Mesothelial cell of epicardium (in vitro differentiated cells): ENCODE data around the gene SLC27A3. TPM values are rescaled to one million over a fixed set of nuclear protein-coding genes. Genes with fewer than 3 reads are reported as not detected.

Experiments
- DNase-seq, 2 experiments: peaks; one replicate each; pipeline ENCODE4 v3.0.0; 2021; ENCODE audit warnings: low spot score in 2 of 2; ENCODE audit not compliant: unreplicated experiment in 2 of 2
- H3K27ac Mint-ChIP-seq: 2 replicates; pipeline ENCODE4 v1.8.0; 2021; ENCODE audit warnings: mixed read lengths
- H3K27me3 Mint-ChIP-seq: 2 replicates; pipeline ENCODE4 v1.8.0; 2021; ENCODE audit warnings: low read depth, mixed read lengths
- H3K36me3 Mint-ChIP-seq: 2 replicates; pipeline ENCODE4 v1.8.0; 2021; ENCODE audit warnings: mixed read lengths
- H3K4me1 Mint-ChIP-seq: 2 replicates; pipeline ENCODE4 v1.8.0; 2021; ENCODE audit warnings: mixed read lengths
- H3K4me3 Mint-ChIP-seq: 2 replicates; pipeline ENCODE4 v1.8.0; 2021; ENCODE audit warnings: mild to moderate bottlenecking, moderate library complexity, mixed read lengths
- H3K9me3 Mint-ChIP-seq: 2 replicates; pipeline ENCODE4 v1.8.0; 2021; ENCODE audit warnings: mixed read lengths
- CTCF ChIP-seq: fragments of 200-600 bp; sonication (generic); IDR thresholded peaks from one replicate; pipeline ENCODE4 v1.5.0; 2021; ENCODE audit warnings: antibody characterized with exemption; ENCODE audit not compliant: unreplicated experiment
- total RNA-seq: library from RNA; stranded (reverse); gene quantifications from 3 replicates; pipeline ENCODE4 v1.2.1, GENCODE V29; 2021

SLC27A3 gene
- total RNA-seq, 1 donor from 2014 or later, result 29.7 TPM

DNA sequence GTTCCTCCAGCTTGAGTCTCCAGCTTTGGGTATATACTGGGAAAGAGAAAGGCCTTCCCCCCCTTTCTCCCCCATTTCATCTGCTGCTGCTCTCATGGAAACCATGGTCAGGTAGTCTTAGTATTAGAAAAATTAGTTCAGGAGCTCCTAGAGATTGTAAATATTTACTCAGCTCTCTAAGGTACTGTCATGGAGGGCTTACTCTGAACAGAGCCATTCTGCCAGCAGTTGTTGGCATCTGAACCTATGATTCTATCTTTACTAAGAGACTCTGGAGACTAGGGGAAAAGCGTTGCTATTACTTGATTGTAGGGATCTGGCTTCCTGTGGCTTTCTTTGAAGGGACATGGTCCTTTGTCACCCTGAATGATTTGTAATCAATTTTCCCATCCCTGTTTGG lies 41.2 kb upstream of the SLC27A3 start:
- Mint-ChIP-seq H3K9me3 (no peaks in the 10 kb centered on the region), H3K27me3 (no peaks in the 10 kb centered on the region), H3K36me3 (peaks cover 9% of the 10 kb centered on the region), H3K27ac (no peak overlapping the region), H3K4me1 (peaks cover 13% of the 10 kb centered on the region), H3K4me3 (no peak overlapping the region)
- no peak for DNase-seq
- TF ChIP-seq CTCF, result no peak

- Mint-ChIP-seq H3K36me3 (peaks cover 9% of the 10 kb centered on the region), H3K27me3 (no peaks in the 10 kb centered on the region), H3K9me3 (no peaks in the 10 kb centered on the region), H3K27ac (no peak overlapping the region), H3K4me3 (no peak overlapping the region), H3K4me1 (peaks cover 8% of the 10 kb centered on the region)
- TF ChIP-seq CTCF, result no peak
- no peak for DNase-seq
These were observed 40.7 kb upstream of the SLC27A3 start for GRCh38 chr1:153734396-153735089.

GRCh38 chr1:153735090-153735420 lies 40.2 kb upstream of the SLC27A3 start:
- Mint-ChIP-seq H3K36me3 (peaks cover 9% of the 10 kb centered on the region), H3K27me3 (no peaks in the 10 kb centered on the region), H3K9me3 (no peaks in the 10 kb centered on the region), H3K4me3 (no peak overlapping the region), H3K4me1 (peaks cover 3% of the 10 kb centered on the region), H3K27ac (no peak overlapping the region)
- TF ChIP-seq CTCF, result no peak
- DNase-seq, result no peak

DNA sequence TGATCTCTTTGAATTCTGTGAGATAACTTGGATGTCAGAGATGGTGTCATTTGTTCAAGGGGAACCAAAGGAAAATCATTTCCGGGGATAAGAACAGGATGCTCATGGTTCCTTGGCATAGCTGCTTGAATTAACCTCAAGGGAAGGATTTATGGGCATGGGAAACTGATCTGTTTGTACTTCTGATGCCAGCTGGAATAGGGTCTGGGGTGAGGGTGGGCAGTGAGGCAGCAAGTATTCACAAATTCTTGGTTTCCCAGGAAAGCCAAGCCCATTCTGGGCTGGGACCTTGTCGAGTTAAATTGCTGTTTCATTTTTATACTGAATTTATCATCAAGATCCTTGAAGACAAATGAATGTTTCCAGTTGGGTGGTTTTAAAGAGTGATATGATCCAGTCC lies 33.2 kb upstream of the SLC27A3 start:
- Mint-ChIP-seq H3K4me3 (no peak overlapping the region), H3K9me3 (no peaks in the 10 kb centered on the region), H3K4me1 (no peaks in the 10 kb centered on the region), H3K27ac (no peak overlapping the region), H3K36me3 (peaks cover 35% of the 10 kb centered on the region), H3K27me3 (no peaks in the 10 kb centered on the region)
- DNase-seq, result no peak
- TF ChIP-seq CTCF, result no peak

- Mint-ChIP-seq H3K27me3 (no peaks in the 10 kb centered on the region), H3K4me3 (no peak overlapping the region), H3K36me3 (peaks cover 39% of the 10 kb centered on the region), H3K9me3 (no peaks in the 10 kb centered on the region), H3K27ac (no peak overlapping the region), H3K4me1 (no peaks in the 10 kb centered on the region)
- DNase-seq, result no peak
- TF ChIP-seq CTCF, result no peak
These were observed 32.6 kb upstream of the SLC27A3 start for GRCh38 chr1:153742411-153743142.
